HepG2 (cell line): Measurements from ENCODE around the gene VSIG2. TPM values are rescaled to one million over a fixed set of nuclear protein-coding genes. Genes with fewer than 3 reads are reported as not detected.

ENCODE experiments used
- ARID2 ChIP-seq: sonication (generic); formaldehyde crosslinking; IDR thresholded peaks from 2 replicates; pipeline ENCODE4 v1.8.1; 2022; ENCODE audit warnings: mild to moderate bottlenecking, missing genetic modification reagents, borderline replicate concordance
- ATF1 ChIP-seq: IDR thresholded peaks from 2 replicates; pipeline ENCODE4 v1.6.1; 2016; ENCODE audit warnings: mild to moderate bottlenecking, control low read depth
- LCORL ChIP-seq, 2 experiments: fragments of 450-650 bp in 1 of 2; sonication (generic) in 1 of 2; formaldehyde crosslinking in 1 of 2; IDR thresholded peaks; 2 replicates each; pipeline versions ENCODE4 v1.5.0 to v1.6.1; 2017 to 2020; ENCODE audit warnings: antibody characterized with exemption in 1 of 2, missing genetic modification reagents in 1 of 2
- MAZ ChIP-seq, 2 experiments: sonication (generic) in 1 of 2; formaldehyde crosslinking in 1 of 2; IDR thresholded peaks; 2 replicates each; pipeline versions ENCODE4 v1.5.0 to v1.6.1; 2012 to 2020; ENCODE audit warnings: low read depth in 2 of 2, mild to moderate bottlenecking in 2 of 2, borderline replicate concordance in 1 of 2, improper control_type of control experiment in 1 of 2, low read length in 1 of 2, missing genetic modification reagents in 1 of 2, moderate library complexity in 1 of 2
- NFE2 ChIP-seq: sonication (generic); formaldehyde crosslinking; IDR thresholded peaks from 2 replicates; pipeline ENCODE4 v1.4.0; 2020; ENCODE audit warnings: missing genetic modification reagents
- REL ChIP-seq: sonication (generic); formaldehyde crosslinking; conservative IDR thresholded peaks from 2 replicates; pipeline ENCODE4 v1.8.0; 2022; ENCODE audit warnings: mild to moderate bottlenecking, missing genetic modification reagents, moderate library complexity
- RORA ChIP-seq: sonication (generic); formaldehyde crosslinking; IDR thresholded peaks from 2 replicates; pipeline ENCODE4 v1.5.0; 2020; ENCODE audit warnings: mild to moderate bottlenecking, missing genetic modification reagents, moderate library complexity
- SOX6 ChIP-seq, 2 experiments: fragments of 450-650 bp in 1 of 2; sonication (generic) in 1 of 2; formaldehyde crosslinking in 1 of 2; IDR thresholded peaks; 2 replicates each; pipeline versions ENCODE4 v1.4.0 to v1.6.1; 2017 to 2020; ENCODE audit warnings: antibody characterized with exemption in 1 of 2, mild to moderate bottlenecking in 1 of 2, missing genetic modification reagents in 1 of 2
- TEAD2 ChIP-seq: sonication (generic); formaldehyde crosslinking; IDR thresholded peaks from 2 replicates; pipeline ENCODE4 v1.9.0; 2021; ENCODE audit warnings: missing genetic modification reagents
- TSC22D2 ChIP-seq: sonication (generic); formaldehyde crosslinking; IDR thresholded peaks from 2 replicates; pipeline ENCODE4 v1.5.1; 2020; ENCODE audit warnings: missing genetic modification reagents, mild to moderate bottlenecking, borderline replicate concordance
- XRCC5 ChIP-seq: fragments of 200-400 bp; formaldehyde crosslinking; optimal IDR thresholded peaks from 2 replicates; pipeline ENCODE3; 2017; ENCODE audit warnings: mild to moderate bottlenecking, low read length
- YY1 ChIP-seq: IDR thresholded peaks from 2 replicates; pipeline ENCODE4 v1.6.1; 2011; ENCODE audit warnings: low read length, low read depth, moderate library complexity, mild to moderate bottlenecking; ENCODE audit not compliant: insufficient read depth, insufficient replicate concordance
- ZNF317 ChIP-seq: sonication (generic); formaldehyde crosslinking; IDR thresholded peaks from 2 replicates; pipeline ENCODE4 v1.5.0; 2020; ENCODE audit warnings: mild to moderate bottlenecking, missing genetic modification reagents
- ZNF501 ChIP-seq: sonication (generic); formaldehyde crosslinking; IDR thresholded peaks from 2 replicates; pipeline ENCODE4 v1.5.1; 2020; ENCODE audit warnings: mild to moderate bottlenecking, moderate library complexity, missing genetic modification reagents
- ZSCAN31 ChIP-seq: sonication (generic); formaldehyde crosslinking; IDR thresholded peaks from 2 replicates; pipeline ENCODE4 v1.5.0; 2020; ENCODE audit warnings: low read depth, mild to moderate bottlenecking, missing genetic modification reagents
- polyA plus RNA-seq, 8 experiments: library from polyadenylated mRNA; depleted of rRNA in 3 of 8; stranded (reverse) in 7 of 8; unstranded in 1 of 8; fragments of >200 nt; fragmentation: Illumina TruSeq in 4 of 8; extraction: Trizol in 4 of 8; gene quantifications; 2 replicates each; pipeline versions ENCODE4 v1.2.1 to v1.2.3, GENCODE V29; 2011 to 2016; ENCODE audit warnings: low read depth in 4 of 8, missing spikeins in 1 of 8, mixed read lengths in 1 of 8; ENCODE audit not compliant: insufficient read depth in 1 of 8
- total RNA-seq, 5 experiments: library from RNA; depleted of rRNA; stranded (reverse); fragments of >200 nt; fragmentation: Illumina TruSeq; extraction: Trizol; gene quantifications; 2 replicates each; pipeline ENCODE4 v1.2.3, GENCODE V29; 2016; ENCODE audit warnings: low read depth in 1 of 5
- TF ChIP-seq, protein P1 (sequence below): sonication (generic); formaldehyde crosslinking; IDR thresholded peaks from 2 replicates; pipeline ENCODE4 v1.5.0; 2020; ENCODE audit warnings: mild to moderate bottlenecking, missing genetic modification reagents, moderate library complexity
- TF ChIP-seq, protein P2 (sequence below): sonication (generic); formaldehyde crosslinking; IDR thresholded peaks from 2 replicates; pipeline ENCODE4 v1.4.0; 2020; ENCODE audit warnings: missing genetic modification reagents
- TF ChIP-seq, protein P3 (sequence below): sonication (generic); formaldehyde crosslinking; IDR thresholded peaks from 2 replicates; pipeline ENCODE4 v1.9.0; 2022; ENCODE audit warnings: missing genetic modification reagents, mild to moderate bottlenecking, borderline replicate concordance
- TF ChIP-seq, protein P4 (sequence below): sonication (generic); formaldehyde crosslinking; IDR thresholded peaks from 2 replicates; pipeline ENCODE4 v1.4.0; 2020; ENCODE audit warnings: missing genetic modification reagents

The VSIG2 gene
- total and polyA plus RNA-seq, 2 of the 13 experiments (the other 11 are each of a cell fraction or from before 2014, with no cell fraction given), result 0.80 to 2.7 TPM

DNA sequence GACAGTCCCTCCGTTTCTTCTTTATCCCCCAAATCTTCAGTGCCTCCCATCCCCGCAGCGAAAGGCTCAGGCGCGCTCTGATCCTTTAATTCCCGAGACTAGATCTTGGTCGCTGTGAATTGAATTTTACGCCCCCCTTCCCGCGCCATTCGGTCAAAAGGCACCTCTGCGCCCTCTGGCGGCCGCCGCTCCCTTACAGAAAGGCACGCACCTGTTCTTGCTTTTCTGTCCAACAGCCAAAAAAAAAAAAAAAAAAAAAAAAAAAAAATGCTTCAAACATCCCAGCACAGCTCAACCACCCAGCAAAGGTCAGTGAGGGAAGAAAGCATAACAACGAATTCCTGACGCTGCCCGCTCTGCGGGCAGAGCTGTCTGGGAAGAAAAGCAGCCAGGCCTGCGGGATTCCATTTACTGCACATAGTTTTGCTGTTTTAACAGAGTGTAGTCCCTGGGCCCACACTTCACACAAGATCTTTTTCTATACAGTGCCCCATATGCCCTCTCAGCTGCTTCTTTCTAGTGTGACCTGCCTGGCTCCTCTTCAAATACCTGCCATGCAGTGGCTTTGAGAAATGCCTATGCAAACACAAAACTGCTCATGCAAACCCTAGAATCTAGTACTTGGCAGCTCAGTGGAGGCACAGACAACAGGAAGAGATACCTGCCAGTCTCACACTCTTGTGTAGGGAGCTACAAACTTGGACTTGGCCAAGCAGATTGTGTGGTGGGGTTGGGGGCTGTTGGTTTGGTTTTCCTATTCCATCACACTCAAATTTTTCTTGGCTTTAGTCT lies 11.3 kb upstream of the VSIG2 start (continued):
- TF ChIP-seq, protein P1, sequence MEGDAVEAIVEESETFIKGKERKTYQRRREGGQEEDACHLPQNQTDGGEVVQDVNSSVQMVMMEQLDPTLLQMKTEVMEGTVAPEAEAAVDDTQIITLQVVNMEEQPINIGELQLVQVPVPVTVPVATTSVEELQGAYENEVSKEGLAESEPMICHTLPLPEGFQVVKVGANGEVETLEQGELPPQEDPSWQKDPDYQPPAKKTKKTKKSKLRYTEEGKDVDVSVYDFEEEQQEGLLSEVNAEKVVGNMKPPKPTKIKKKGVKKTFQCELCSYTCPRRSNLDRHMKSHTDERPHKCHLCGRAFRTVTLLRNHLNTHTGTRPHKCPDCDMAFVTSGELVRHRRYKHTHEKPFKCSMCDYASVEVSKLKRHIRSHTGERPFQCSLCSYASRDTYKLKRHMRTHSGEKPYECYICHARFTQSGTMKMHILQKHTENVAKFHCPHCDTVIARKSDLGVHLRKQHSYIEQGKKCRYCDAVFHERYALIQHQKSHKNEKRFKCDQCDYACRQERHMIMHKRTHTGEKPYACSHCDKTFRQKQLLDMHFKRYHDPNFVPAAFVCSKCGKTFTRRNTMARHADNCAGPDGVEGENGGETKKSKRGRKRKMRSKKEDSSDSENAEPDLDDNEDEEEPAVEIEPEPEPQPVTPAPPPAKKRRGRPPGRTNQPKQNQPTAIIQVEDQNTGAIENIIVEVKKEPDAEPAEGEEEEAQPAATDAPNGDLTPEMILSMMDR (CRISPR knock-in tag), result peak; percentile 73
- TF ChIP-seq ZSCAN31 (CRISPR knock-in tag), result no peak
- TF ChIP-seq REL (CRISPR knock-in tag), result 0 out of 2 replicates have a peak, but pooled peaks have one; percentile 14
- peak; percentile 51; the same call in 1 of the 2 replicates for TF ChIP-seq ARID2 (CRISPR knock-in tag)
- TF ChIP-seq, protein P2, sequence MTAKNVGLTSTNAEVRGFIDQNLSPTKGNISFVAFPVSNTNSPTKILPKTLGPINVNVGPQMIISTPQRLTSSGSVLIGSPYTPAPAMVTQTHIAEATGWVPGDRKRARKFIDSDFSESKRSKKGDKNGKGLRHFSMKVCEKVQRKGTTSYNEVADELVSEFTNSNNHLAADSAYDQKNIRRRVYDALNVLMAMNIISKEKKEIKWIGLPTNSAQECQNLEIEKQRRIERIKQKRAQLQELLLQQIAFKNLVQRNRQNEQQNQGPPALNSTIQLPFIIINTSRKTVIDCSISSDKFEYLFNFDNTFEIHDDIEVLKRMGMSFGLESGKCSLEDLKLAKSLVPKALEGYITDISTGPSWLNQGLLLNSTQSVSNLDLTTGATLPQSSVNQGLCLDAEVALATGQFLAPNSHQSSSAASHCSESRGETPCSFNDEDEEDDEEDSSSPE (CRISPR knock-in tag), result peak; percentile 40; the same call in 1 of the 2 replicates
- peak; percentile 60 for TF ChIP-seq XRCC5
- TF ChIP-seq SOX6 (IDR thresholded peaks at IDR 0.05), result no peak
- peak; percentile 39 for TF ChIP-seq SOX6 (CRISPR knock-in tag; IDR thresholded peaks at IDR 0.05)
- no peak for TF ChIP-seq LCORL (IDR thresholded peaks at IDR 0.05)
- 0 out of 2 replicates have a peak, but pooled peaks have one; percentile 46 for TF ChIP-seq LCORL (CRISPR knock-in tag; IDR thresholded peaks at IDR 0.05)
- no peak for TF ChIP-seq TSC22D2 (CRISPR knock-in tag)
- no peak for TF ChIP-seq TEAD2 (CRISPR knock-in tag)
- TF ChIP-seq ZNF317 (CRISPR knock-in tag), result no peak
- no peak for TF ChIP-seq RORA (CRISPR knock-in tag)
- TF ChIP-seq MAZ (IDR thresholded peaks at IDR 0.05; ENCODE audit: borderline replicate concordance, low read depth, low read length), result no peak
- 0 out of 2 replicates have a peak, but pooled peaks have one; percentile 41 for TF ChIP-seq MAZ (CRISPR knock-in tag; IDR thresholded peaks at IDR 0.05; ENCODE audit: low read depth)
- TF ChIP-seq ATF1, result no peak
- TF ChIP-seq, protein P3, sequence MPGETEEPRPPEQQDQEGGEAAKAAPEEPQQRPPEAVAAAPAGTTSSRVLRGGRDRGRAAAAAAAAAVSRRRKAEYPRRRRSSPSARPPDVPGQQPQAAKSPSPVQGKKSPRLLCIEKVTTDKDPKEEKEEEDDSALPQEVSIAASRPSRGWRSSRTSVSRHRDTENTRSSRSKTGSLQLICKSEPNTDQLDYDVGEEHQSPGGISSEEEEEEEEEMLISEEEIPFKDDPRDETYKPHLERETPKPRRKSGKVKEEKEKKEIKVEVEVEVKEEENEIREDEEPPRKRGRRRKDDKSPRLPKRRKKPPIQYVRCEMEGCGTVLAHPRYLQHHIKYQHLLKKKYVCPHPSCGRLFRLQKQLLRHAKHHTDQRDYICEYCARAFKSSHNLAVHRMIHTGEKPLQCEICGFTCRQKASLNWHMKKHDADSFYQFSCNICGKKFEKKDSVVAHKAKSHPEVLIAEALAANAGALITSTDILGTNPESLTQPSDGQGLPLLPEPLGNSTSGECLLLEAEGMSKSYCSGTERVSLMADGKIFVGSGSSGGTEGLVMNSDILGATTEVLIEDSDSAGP, result peak; percentile 46
- TF ChIP-seq NFE2, result no peak
- TF ChIP-seq, protein P4, sequence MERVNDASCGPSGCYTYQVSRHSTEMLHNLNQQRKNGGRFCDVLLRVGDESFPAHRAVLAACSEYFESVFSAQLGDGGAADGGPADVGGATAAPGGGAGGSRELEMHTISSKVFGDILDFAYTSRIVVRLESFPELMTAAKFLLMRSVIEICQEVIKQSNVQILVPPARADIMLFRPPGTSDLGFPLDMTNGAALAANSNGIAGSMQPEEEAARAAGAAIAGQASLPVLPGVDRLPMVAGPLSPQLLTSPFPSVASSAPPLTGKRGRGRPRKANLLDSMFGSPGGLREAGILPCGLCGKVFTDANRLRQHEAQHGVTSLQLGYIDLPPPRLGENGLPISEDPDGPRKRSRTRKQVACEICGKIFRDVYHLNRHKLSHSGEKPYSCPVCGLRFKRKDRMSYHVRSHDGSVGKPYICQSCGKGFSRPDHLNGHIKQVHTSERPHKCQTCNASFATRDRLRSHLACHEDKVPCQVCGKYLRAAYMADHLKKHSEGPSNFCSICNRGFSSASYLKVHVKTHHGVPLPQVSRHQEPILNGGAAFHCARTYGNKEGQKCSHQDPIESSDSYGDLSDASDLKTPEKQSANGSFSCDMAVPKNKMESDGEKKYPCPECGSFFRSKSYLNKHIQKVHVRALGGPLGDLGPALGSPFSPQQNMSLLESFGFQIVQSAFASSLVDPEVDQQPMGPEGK (CRISPR knock-in tag), result peak; percentile 41; the same call in 1 of the 2 replicates
- peak; percentile 47; the same call in 1 of the 2 replicates for TF ChIP-seq ZNF501 (CRISPR knock-in tag)
- TF ChIP-seq YY1, result peak; percentile 24
